NCI-H1048 (cell line): ENCODE data around the gene PPM1F.

Source experiments
- DNase-seq: peaks from one replicate; lab custom pipeline; 2025; lab: John Stamatoyannopoulos, UW

PPM1F gene

DNA sequence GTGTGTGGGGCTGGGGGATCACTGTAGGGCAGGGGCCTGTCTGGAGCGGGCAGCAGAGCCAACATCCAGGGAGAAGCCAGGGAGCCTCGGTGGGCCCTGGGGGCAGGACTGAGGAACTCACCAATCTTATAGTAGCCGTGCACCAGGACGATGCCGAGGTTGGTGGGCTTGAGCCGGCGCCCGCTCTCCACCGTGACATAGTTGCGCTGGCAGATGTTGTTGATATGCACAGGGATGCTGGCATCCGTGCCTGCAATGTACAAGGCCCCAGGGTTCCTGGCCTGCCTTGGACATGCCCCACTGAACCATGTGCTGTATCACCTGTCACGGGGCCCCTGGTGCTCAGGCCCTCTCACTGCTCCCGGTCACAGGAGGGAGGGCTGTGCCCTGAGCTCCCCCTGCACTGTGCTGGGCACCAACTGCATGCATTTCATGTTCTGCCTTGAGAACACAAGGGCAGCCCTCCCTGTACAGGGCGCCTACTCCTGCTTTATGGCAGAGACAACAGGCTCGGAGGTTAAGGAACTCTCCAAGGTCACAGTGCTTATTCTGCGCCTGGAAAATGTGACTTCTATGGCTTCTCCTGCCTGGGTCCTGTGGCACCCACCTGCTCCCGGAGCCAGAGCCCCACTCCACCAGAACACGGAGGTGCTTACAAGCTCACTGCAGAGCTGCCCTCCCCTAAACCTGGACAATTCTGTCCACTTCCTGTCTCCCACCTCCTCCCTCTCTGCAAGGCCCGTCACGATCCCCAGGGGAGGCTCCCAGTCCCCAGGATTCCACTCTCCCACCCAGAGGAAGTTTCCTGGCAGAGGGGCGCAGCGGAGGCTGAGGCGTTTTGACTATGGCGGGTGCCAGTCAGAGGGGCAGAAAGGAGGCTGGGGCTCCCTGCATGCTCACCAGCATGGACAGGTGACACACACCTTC lies 7.8 kb upstream of the PPM1F start:
- no peak for DNase-seq

DNA sequence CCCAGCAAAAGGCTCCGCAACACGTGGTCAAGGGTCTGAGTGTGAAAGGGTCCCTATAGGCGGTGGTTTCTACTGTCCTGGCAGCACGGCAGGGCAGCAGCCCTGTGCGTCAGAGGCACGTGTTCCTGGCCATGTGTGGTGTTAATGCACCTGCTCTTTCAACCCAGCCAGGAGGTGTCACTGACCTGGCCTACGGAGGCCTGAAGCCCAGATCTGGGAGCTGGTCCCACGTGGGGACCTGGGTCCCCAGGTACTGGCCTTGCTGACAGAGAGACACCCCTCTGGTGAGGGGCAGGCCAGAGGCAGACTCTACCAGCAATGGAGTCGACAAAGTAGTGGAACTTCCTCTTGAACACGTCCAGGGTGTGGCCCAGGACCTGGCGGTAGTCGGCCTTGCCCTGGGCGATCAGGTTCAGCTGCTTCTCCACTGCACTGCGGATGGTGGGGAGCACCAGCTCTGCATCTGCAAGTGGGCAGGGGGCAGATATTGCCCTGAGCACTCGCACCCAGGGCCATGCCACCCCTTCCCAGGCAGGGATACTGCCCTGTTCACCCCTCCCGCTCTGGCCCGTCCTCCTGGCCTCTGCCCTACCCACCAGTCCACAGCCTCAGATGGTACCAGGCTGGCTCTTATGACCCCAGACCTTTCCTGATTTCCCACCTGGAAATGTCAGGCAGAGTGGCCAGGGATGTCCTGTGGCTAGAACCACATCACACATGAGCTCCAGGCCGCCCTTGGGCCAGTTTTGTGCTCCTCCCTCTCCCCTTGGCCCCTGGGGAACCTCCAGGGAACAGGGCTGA lies 6.8 kb upstream of the PPM1F start:
- DNase-seq: no peak

DNA sequence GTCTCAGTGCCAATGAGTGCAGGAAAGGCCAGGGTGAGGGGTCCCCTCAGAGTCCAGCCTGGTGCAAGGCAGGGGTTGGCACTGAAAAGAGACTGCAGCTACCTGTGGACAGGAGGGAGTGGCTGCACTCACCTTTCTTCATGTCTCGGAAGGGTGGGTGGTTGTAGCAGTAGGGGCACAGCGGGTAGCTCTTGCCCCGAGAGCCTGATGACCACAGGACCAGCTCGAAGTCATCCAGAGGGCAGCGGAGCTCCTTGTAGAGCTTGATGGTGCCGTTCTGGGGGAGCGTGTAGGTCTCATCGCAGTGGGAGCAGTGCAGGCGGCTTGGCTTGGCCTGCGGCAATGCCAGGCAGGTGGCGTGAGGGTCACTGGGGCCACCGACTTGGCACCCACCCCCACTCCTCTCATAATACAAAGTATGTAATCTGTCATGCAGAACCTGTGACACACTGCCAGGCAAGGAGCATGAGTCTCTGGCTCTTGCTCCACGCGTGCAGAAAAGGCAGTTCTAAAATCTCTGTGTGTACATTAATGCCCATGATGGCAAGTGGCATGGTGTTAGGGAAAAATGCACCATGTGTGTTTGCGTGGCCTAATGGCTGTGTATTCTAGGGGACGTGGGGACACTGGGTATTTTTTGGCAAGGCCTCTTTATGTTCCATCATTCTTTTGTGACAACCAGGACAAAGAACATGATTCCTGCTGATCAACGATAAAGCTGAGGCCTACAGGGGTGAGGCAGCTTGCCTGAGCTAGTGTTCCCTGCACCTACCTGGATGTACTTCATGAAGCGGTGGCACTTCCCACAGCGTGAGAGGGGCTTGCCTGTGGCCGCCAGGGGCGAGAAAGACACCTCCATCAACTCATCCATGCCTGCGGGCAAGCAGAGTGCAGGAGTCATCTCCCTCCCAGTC lies 6.0 kb upstream of the PPM1F start:
- no peak for DNase-seq

DNA sequence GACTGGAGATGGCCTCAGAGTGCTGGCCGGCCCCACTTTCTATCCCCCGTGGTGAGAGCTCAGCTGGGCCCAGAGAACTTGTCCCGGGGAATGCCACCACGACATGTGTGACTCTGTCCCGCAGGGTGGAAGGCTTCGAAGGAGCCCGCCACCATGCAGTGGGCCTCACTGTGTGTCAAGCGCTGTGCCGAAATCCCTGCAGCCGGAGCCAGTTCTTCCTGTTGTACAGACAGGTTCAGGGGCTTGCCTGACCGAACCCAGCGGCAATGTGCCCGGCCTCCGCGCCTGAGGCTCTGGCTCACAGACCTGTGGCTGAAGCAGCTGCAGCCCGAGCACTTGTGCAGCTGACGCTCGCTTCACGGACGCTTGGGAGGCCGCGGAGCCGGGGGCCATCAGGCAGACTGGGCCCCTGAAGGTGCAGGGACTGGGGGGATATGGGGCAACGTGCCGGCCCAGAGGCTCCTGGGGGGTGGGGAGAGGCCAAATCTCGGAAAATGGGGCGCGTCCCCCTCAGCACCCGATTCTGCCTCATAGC lies 650 bp downstream of the PPM1F start:
- no peak for DNase-seq

DNA sequence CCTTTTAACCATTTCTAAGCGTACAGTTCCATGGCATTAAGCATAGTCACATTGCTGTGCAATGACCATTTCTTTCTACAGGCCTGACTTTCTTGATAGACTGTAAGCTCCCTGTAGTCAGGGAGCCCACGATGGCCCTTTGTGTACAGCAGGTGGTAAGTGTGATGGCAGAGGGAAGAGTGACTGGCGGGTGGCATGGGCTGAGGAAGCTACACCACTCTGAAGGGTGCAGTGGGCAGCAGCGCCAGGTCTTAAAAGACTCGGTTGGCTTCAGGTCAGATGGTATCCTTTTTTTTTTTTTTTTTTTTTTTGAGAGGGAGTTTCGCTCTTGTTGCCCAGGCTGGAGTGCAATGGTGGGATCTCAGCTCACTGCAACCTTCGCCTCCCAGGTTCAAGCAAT lies 1.6 kb downstream of the PPM1F start:
- no peak for DNase-seq

DNA sequence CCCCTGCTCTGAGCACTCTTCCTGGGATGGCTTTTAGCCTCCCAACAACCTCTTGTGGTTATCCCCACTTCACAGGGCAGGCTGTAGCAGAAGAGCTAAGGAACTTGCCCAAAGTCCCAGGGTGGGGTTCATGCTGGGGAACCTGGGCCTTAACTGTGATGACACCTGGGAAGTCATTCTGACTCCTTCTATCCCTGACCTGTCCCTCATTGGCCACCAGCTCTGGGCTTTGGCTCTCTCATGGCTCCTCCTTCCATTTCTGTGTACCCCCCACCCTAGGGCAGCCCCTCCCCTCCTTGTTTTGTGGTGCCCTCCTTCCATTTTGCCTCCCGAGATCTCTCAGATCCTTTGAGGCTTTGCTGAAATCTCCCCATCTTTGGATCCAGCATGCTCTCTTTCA lies 2.7 kb downstream of the PPM1F start:
- DNase-seq: no peak

DNA sequence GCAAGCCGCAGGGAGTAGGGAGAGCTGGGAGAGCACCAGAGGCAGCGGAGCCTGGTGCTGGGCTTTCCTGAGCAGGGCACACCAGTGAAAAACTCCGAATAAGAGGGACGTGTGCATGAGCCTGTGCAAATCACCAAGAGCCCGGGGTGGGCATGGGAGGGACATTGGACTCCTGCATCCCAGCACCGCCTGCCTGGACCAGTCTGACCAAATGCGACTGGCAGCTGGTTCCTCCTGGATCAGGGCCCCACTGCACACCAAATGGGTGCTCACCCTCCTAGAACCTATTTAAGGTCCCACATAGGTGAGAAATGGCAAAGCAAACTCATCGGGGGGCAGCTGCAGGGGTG lies 3.1 kb downstream of the PPM1F start:
- no peak for DNase-seq

DNA sequence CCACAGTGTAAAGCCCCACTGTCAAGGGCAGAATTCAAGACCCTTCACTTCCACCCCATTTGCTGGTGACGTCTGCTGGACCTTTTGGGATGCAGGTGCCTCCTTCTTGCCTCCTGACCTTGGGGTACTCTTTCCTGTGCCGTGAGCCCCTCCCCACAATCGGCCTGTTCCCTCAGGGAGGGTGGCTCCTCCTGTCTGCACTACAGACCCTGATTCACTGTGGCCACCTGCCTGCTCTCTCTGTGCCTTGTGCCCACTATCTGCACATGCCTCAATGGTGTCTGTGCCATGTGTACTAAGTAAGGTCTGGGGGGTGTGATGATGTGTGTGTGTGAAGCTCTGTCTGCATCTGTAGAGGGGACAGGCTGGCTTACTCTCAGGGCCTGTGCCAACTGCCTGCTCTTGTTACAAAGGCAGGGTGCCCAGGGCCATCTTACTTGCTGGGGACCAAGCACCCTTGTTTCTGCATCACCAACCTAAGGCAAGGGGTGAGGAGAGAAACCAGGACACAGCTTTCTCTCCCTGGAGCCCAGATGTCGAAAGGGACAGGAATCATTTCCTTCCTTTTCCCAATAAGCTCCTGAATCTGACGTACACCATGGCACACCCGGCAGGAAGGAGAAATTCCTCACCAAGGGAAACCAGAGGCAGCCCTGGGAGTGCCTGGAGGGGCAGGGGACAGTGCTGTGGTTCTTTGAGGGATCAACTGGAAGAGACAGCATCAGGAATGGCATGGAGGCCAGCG lies 3.7 kb downstream of the PPM1F start:
- DNase-seq: no peak

DNA sequence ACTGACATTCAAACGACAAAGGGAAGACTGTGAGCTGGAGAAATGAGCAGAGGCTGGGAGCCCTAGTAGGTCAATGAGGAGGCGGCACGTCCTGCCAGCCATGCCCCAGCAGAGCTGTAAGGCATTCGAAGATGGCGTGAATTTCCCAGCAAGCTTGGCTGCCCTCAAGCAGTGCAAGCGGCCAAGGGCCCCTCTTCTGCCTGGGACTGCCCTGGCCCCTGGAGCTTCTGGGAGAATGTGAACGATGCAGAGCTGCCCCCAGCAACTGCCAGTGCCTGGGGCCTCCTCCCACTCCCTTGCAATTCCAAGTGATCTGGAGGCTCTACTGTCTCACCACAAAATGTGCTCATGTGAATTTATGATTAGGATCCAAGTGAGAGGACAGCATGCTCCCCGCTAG lies 4.3 kb downstream of the PPM1F start:
- no peak for DNase-seq

DNA sequence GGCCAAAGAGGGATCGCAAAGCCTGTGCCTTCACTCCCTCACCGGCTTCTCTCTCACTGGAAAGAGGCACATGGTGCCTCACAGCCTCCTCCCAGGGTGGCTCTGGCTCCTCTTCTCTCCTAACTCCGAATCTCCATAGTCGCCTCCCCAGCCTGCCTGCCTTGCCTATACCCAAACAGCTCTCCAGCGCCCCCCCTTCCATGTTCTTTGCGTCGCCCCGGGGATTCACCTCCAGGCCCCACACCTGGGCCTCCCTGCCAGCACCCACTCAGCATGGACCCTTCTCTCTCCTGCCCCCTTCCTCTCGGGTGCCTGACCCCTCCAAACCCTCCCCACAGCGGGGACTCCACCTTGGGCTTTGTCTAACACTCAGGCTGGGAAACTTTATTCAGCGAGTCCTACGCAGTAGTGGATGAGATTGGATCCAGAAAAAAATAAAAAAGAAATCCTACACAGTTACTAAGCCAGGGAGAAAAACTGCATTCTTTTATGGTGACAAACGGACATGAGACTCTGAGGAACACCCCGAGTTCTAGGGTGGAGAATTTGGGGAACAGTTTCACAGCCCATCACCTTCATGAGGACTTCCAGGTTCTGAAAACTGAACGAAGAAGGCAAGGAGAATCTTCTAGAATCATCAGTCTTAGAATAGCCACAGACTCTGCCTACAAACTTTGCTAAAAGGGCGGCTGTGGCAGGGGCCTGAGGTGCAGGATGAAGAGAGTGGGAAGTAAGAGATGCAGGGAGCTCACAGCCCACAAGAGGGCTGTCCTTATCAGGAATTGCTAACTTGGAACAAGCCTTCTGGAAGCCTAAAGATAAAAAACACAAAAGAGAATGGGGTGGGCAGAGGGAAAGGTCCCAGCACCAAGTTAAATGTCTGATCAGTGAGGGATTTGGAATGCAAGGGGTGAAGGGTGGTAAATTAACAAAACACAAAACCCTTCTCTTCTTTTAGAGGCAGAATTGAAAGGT lies 5.3 kb downstream of the PPM1F start:
- no peak for DNase-seq

DNA sequence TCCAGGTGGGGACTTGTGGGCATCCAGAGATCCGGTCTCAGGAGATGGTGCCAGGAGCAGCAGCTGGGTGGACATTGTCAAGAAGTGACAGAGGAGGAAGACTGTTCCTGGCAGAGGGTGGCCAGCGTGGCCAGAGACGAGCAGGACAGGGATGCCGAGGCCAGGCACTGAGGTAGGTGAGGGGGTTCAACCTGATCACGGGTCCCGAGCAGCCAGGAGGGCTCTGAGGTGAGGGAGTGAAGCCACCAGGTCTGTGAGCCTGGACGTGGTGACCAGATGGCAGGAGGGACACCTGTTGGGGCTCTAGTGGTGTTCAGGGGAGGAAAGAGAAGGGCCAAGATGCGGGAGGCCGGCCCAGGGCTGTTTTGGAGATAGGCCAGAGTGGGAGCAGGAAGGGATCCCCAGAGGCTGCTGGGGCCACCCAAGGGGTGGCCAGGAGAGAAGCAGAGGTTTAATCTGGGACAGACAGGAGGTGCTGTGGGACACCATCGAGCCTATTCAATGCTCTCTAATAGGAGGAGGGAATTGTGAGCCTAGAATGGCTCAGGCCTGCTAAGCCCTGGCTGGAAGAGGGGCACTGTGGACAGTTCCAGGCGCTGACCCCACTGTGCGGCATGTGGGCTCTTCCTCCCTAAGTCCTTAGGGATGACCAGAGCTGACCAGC lies 6.3 kb downstream of the PPM1F start:
- DNase-seq: no peak

DNA sequence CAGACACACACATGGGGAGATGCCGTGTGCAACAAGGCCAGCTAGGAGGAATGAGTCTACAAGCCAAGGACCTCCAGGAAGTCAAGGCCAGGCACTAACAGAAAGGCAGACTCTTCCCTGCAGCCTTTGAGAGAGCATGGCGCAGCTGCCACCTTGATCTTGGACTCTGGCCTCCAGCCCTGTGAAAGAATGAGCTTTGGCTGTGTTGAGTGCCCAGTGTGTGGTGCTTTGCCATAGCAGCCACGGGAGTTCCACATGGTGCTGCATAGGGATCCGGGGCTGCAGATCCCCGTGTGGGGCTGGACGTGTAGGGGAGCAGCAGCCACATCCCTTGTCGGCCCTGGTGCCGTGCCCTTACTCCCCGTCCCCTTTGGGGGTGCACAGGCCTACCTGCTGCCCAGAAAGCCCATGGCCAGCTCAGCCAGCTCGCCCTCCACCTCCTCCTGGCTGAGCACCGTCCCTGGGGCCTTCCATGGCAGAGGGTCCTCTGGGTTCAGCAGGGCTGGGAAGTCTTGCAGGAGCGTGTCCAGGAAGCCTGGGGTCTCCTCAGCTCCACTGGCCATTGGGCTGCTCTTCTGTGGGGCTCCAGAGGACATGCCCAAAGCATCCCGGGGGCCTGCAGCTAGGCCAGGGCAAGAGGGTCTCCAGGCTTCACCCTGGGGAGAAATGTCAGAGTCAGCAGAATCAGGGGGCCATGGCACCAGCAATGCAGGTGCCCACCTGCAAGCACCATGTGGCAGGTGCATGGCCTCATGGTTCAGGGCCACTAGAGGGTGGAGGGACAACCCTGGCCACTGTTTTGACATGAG lies 7.0 kb downstream of the PPM1F start:
- DNase-seq: no peak

DNA sequence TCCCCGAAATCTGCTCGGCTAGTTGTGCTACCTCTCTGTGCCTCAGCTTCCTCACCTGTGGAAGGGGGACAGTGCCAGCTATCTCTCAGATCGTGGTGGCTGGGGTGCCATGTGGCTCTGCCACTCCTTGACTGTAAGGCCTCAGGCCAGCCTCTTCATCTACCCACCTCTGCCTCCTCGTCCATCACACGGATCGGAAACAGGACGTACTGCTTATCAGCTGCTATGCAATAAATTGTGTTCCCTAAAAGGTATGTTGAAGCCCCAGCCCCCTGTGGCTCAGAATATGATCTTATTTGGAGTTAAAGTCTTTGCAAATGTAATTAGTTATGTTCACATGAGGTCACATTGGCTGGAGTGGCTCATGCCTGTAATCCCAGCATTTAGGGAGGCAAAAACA lies 7.8 kb downstream of the PPM1F start:
- no peak for DNase-seq

DNA sequence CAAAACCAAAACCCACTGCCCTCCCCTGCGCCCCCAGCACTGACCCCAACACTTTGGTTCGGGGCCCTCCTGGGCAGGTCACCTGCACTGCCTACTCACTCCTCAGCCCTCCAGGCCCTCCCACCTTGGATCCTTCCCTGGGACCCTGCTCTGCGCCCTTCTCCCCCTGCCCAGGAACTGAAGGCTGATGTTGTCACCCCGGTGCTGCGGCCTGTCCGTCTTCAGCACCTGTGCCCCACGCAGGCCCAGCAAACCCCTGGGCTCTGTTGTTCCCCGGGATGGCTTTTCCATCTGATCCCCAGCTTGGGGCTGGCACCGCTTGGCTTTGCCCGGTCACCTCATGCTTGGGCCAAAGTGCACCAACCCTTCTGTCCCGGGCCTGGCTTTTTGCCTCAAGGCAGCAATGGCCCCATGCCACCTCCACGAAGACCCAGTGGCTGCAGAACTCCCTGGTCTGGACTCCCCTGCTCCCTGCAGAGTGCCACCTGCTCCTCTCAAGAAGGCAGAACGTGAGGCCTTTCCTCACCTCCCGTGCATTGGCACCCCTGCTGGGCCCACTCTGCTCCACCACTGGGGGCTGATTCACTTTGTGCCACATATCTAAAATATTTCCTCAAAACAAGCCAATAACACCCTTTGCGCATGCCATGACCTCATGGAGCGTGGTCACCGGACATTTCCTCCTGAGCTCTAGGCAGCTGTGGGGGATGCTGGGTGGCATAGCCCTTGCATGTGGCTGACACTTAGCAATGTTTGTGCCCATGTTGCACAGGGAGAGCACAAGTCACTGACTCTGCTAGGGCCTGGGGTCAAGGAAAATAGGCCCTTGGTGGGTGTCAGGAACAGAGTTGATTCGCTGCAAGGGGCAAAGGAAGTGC lies 8.8 kb downstream of the PPM1F start:
- DNase-seq: no peak

DNA sequence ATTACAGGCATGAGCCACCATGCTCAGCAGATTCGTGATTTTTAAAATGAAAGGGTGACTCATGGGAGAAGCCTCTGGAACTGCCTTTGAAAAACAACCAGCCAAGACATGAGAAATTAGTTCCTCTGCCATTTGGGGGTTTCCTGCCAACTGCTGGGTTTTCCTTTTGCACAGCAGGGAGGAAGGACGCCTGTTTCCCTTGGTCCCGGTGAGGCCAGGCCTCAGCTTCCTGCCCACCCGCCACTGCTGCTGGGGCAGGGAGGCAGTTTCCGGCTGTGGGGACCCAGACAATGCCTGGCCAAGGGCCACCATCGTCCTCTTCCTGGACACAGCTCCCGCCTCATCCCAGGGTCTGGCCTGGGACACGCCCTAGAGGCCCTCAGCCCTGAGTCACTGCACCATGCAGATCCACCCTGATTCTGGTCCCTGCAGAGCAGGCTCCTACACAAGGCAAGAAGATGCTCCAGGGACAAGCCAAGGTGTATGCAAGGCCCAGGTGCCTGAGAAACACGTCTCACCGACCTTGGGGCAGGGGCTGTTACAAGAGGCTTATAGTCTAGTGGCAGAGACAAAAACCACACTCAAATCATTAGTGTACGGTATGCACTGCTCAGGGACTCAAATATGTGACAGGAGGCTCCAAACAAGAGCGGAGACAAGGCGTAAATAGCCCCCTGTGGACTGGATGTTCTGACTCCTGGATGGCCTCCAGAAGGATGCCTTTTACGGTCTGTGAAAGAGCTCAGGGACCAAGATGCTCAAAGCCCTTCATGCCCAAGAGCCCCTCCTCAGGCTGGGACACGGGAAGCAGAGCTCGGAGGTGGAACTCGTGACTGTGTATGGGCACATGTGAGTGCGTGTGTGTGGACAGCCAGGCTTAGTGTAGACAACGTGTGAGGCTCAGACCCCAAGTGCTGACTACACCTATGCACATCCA lies 10.0 kb downstream of the PPM1F start:
- DNase-seq: no peak

DNA sequence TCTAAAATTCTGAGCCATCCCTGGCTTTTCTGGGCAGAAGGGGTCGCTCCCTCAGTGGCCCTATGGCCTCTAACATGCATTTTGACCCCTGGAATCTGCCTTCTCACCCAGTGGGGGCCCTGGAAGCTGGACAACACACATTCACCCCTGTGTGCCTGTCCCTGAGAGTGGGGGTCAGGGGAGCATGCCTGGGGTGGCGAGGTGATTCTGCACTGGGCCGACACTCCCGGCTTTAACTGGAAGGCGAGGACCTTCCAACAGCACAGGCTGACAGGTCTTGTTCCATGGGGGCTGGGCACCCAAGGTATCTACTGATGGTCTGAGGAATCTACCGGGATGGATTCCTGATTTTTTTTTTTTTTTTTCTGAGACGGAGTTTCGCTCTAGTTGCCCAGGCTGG lies 10.7 kb downstream of the PPM1F start:
- DNase-seq: no peak

DNA sequence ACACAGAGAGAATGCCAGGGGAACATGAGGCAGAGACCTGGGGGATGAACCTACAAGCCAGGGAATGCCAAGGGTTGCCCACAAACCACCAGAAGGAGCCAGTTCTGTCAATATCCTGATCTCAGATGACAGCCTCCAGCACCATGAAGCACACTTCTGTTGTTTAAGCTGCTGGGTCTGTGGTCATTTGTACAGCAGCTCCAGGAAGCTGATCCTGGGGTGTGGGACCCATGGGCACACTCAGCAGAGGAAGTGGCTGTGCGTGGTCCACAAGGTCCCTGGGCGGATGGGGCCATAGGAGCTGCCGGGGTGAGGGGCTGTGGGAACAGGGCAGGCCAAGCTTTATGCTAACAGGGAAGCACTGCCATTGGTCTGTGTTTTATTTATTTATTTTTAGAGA lies 12.1 kb downstream of the PPM1F start:
- no peak for DNase-seq
